ENCODE results near the gene CFL1.
"Not testable (repeated sequence)": the region's sequence is repeated elsewhere in the genome, so short reads cannot be mapped to it uniquely, and the experiment has no call there.

The CFL1 gene

DNA sequence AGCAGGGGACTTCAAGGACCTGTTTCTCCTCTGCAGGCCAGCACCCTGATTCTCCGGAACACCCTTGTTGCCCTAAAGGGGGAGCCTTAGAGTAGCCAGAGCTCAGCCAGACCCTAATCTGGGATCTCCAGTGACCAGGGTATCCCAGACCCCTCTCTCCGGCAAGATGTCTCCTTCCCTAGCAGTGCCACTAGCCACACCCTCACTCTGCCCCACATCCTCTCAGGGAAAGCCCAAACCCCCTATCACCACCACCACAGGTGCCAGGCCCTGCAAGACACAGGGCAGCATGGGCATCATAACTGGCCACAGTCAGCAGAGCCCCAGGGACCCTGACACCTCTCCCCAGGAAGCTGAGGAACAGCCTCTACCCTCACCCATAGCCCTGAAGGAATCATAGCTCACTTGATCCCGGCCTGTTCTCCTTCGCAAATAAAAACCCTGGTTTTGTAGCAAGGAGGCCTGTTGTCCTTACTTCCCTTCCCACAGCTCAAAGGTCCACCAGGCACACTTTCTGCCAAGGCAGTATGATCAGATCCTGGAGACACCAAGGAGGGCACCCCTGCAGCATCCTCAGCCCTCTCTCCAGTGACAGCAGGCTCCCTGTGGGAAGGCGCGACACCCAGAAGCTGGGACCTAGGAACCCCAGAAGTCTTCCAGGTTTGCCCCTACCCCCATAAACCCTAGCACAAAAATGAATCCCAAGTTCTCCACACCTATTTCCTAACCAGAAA lies 4.6 kb downstream of the CFL1 start:
- Histone ChIP-seq H3K9me3 (ENCODE audit: insufficient read depth, low read depth, low read length) (no peaks in the 10 kb centered on the region), H3K36me3 (ENCODE audit: insufficient read depth, low read length) (peaks cover 46% of the 10 kb centered on the region), H3K4me3 (ENCODE audit: low read length) (no peak overlapping the region), H3K4me1 (ENCODE audit: insufficient read depth, low read length) (no peaks in the 10 kb centered on the region; the same call in 1 of the 2 replicates), H3K9ac (ENCODE audit: low read depth, low read length) (no peak overlapping the region), H3K27ac (ENCODE audit: low read depth, low read length) (no peak overlapping the region), H3K27me3 (ENCODE audit: insufficient read depth, low read length) (no peaks in the 10 kb centered on the region)
- WGBS, result 93% methylated on average over 6 of the region's 6 CpGs

GRCh38 chr11:65852508-65853245 lies 5.3 kb downstream of the CFL1 start:
- Histone ChIP-seq H3K9ac (ENCODE audit: low read depth, low read length) (no peak overlapping the region), H3K4me1 (ENCODE audit: insufficient read depth, low read length) (no peaks in the 10 kb centered on the region; the same call in 1 of the 2 replicates), H3K27me3 (ENCODE audit: insufficient read depth, low read length) (no peaks in the 10 kb centered on the region), H3K27ac (ENCODE audit: low read depth, low read length) (no peak overlapping the region; the same call in 1 of the 2 replicates), H3K9me3 (ENCODE audit: insufficient read depth, low read depth, low read length) (no peaks in the 10 kb centered on the region), H3K36me3 (ENCODE audit: insufficient read depth, low read length) (peaks cover 46% of the 10 kb centered on the region), H3K4me3 (ENCODE audit: low read length) (no peak overlapping the region)
- 95% methylated on average over 33 of the region's 33 CpGs for WGBS

DNA sequence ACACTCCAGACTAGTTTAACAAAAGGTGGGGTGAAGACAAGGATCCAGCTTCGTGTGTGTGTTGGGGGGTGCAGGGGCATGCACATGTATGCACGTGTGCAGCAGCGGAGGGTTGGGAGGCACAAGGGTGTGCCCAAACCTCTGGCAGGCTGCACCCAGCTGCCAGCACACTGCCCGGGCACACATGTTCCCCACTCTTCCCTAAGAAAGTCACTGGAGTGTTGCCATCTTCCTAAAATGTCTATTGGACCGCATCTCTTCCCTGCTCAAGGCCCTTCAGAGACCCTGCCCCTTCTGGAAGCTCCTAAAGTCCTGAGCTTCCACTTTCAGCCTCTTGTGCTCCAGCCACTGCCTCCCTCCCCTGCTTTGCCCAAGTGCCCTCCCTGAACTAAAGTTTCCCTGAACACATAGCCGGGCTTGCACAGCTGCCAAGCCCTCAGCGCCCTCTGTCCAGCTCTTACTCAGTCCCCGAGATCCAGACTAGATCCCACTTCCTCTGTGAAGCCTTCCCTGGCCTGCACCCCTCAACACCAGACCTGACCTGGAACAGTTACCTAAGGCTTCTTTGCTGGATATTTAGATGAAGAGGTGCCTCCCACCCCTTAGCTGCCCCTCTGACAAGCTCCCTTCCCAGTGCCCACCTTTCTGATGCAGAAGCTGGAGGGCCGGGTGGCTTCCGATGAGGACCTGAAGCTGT lies 6.0 kb downstream of the CFL1 start:
- no peaks in the 10 kb centered on the region; the same call in 1 of the 2 replicates for H3K4me1 ChIP-seq (ENCODE audit: insufficient read depth, low read length)
- H3K27ac ChIP-seq (ENCODE audit: low read depth, low read length), result no peak overlapping the region; the same call in 1 of the 2 replicates
- H3K9me3 ChIP-seq (ENCODE audit: insufficient read depth, low read depth, low read length), result no peaks in the 10 kb centered on the region
- no peaks in the 10 kb centered on the region for H3K27me3 ChIP-seq (ENCODE audit: insufficient read depth, low read length)
- H3K36me3 ChIP-seq (ENCODE audit: insufficient read depth, low read length), result peaks cover 46% of the 10 kb centered on the region
- no peak overlapping the region for H3K9ac ChIP-seq (ENCODE audit: low read depth, low read length)
- WGBS, result 90% methylated on average over 10 of the region's 10 CpGs
- H3K4me3 ChIP-seq (ENCODE audit: low read length), result no peak overlapping the region

- 89% methylated on average over 14 of the region's 14 CpGs for WGBS
- H3K36me3 ChIP-seq (ENCODE audit: insufficient read depth, low read length), result peaks cover 40% of the 10 kb centered on the region
- H3K27ac ChIP-seq (ENCODE audit: low read depth, low read length), result no peak overlapping the region
These were observed 6.8 kb downstream of the CFL1 start for GRCh38 chr11:65851083-65851579.

GRCh38 chr11:65850217-65851082 lies 7.5 kb downstream of the CFL1 start:
- no peak overlapping the region for H3K9ac ChIP-seq (ENCODE audit: low read depth, low read length)
- WGBS, result 91% methylated on average over 19 of the region's 20 CpGs
- H3K4me3 ChIP-seq (ENCODE audit: low read length), result no peak overlapping the region
- peaks cover 33% of the 10 kb centered on the region for H3K36me3 ChIP-seq (ENCODE audit: insufficient read depth, low read length)
- H3K9me3 ChIP-seq (ENCODE audit: insufficient read depth, low read depth, low read length), result no peaks in the 10 kb centered on the region
- H3K4me1 ChIP-seq (ENCODE audit: insufficient read depth, low read length), result no peaks in the 10 kb centered on the region
- no peak overlapping the region for H3K27ac ChIP-seq (ENCODE audit: low read depth, low read length)
- no peaks in the 10 kb centered on the region for H3K27me3 ChIP-seq (ENCODE audit: insufficient read depth, low read length)

More at GRCh38 chr11:65851083-65851579, 6.8 kb downstream of the CFL1 start:
- Histone ChIP-seq H3K9me3 (ENCODE audit: insufficient read depth, low read depth, low read length) (no peaks in the 10 kb centered on the region), H3K27me3 (ENCODE audit: insufficient read depth, low read length) (no peaks in the 10 kb centered on the region), H3K4me3 (ENCODE audit: low read length) (no peak overlapping the region), H3K4me1 (ENCODE audit: insufficient read depth, low read length) (no peaks in the 10 kb centered on the region), H3K9ac (ENCODE audit: low read depth, low read length) (no peak overlapping the region)

GRCh38 chr11:65849771-65850216 lies 8.2 kb downstream of the CFL1 start:
- H3K27ac ChIP-seq (ENCODE audit: low read depth, low read length), result no peak overlapping the region
- H3K9ac ChIP-seq (ENCODE audit: low read depth, low read length), result no peak overlapping the region
- no peaks in the 10 kb centered on the region for H3K4me1 ChIP-seq (ENCODE audit: insufficient read depth, low read length)
- peaks cover 27% of the 10 kb centered on the region for H3K36me3 ChIP-seq (ENCODE audit: insufficient read depth, low read length)
- H3K9me3 ChIP-seq (ENCODE audit: insufficient read depth, low read depth, low read length), result no peaks in the 10 kb centered on the region
- 72% methylated on average over 16 of the region's 16 CpGs for WGBS
- no peak overlapping the region for H3K4me3 ChIP-seq (ENCODE audit: low read length)
- H3K27me3 ChIP-seq (ENCODE audit: insufficient read depth, low read length), result no peaks in the 10 kb centered on the region

GRCh38 chr11:65849366-65849765 lies 8.6 kb downstream of the CFL1 start:
- H3K27ac ChIP-seq (ENCODE audit: low read depth, low read length), result no peak overlapping the region
- H3K9ac ChIP-seq (ENCODE audit: low read depth, low read length), result no peak overlapping the region
- no peak overlapping the region for H3K4me3 ChIP-seq (ENCODE audit: low read length)
- H3K4me1 ChIP-seq (ENCODE audit: insufficient read depth, low read length), result no peaks in the 10 kb centered on the region
- no peaks in the 10 kb centered on the region for H3K27me3 ChIP-seq (ENCODE audit: insufficient read depth, low read length)
- H3K36me3 ChIP-seq (ENCODE audit: insufficient read depth, low read length), result peaks cover 22% of the 10 kb centered on the region
- 74% methylated on average over 8 of the region's 8 CpGs for WGBS
- H3K9me3 ChIP-seq (ENCODE audit: insufficient read depth, low read depth, low read length), result no peaks in the 10 kb centered on the region

DNA sequence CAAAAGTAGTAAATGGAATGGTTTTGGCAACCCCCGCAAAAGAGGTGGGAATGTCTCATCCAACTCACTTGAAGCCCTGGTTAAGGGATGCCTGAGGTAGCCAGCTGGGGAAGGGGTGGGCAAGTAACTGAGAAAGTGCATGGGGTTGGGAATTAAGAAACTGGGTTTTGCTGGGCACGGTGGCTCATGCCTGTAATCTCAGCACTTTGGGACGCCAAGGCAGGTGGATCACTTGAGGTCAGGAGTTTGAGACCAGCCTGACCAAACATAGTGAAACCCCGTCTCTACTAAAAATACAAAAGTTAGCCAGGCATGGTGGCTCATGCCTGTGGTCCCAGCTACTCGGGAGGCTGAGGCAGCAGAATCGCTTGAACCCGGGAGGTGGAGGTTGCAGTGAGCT lies 9.3 kb downstream of the CFL1 start:
- WGBS, result 73% methylated on average over 7 of the region's 7 CpGs
- not testable (repeated sequence) for H3K27me3 ChIP-seq (ENCODE audit: insufficient read depth, low read length); H3K9me3 ChIP-seq (ENCODE audit: insufficient read depth, low read depth, low read length); H3K4me3 ChIP-seq (ENCODE audit: low read length); H3K27ac ChIP-seq (ENCODE audit: low read depth, low read length); H3K9ac ChIP-seq (ENCODE audit: low read depth, low read length); H3K4me1 ChIP-seq (ENCODE audit: insufficient read depth, low read length)
- H3K36me3 ChIP-seq (ENCODE audit: insufficient read depth, low read length), result peaks cover 16% of the 10 kb centered on the region

- Histone ChIP-seq H3K4me1 (ENCODE audit: insufficient read depth, low read length) (no peaks in the 10 kb centered on the region), H3K4me3 (ENCODE audit: low read length) (no peak overlapping the region), H3K36me3 (ENCODE audit: insufficient read depth, low read length) (0 out of 2 replicates have a peak, but pooled peaks cover 6% of the 10 kb centered on the region), H3K9me3 (ENCODE audit: insufficient read depth, low read depth, low read length) (no peaks in the 10 kb centered on the region), H3K27ac (ENCODE audit: low read depth, low read length) (no peak overlapping the region), H3K9ac (ENCODE audit: low read depth, low read length) (no peak overlapping the region), H3K27me3 (ENCODE audit: insufficient read depth, low read length) (no peaks in the 10 kb centered on the region)
- 93% methylated on average over 3 of the region's 3 CpGs for WGBS
These were observed 10.2 kb downstream of the CFL1 start for GRCh38 chr11:65847746-65848145.

- no peak overlapping the region for H3K4me3 ChIP-seq (ENCODE audit: low read length)
- no peaks in the 10 kb centered on the region for H3K4me1 ChIP-seq (ENCODE audit: insufficient read depth, low read length)
- H3K36me3 ChIP-seq (ENCODE audit: insufficient read depth, low read length), result no peaks in the 10 kb centered on the region
- H3K9ac ChIP-seq (ENCODE audit: low read depth, low read length), result no peak overlapping the region
- 90% methylated on average over 10 of the region's 10 CpGs for WGBS
- no peaks in the 10 kb centered on the region for H3K27me3 ChIP-seq (ENCODE audit: insufficient read depth, low read length)
- H3K9me3 ChIP-seq (ENCODE audit: insufficient read depth, low read depth, low read length), result no peaks in the 10 kb centered on the region
- no peak overlapping the region for H3K27ac ChIP-seq (ENCODE audit: low read depth, low read length)
These were observed 13.6 kb downstream of the CFL1 start for GRCh38 chr11:65844231-65844872.
